HL-60 (cell line): ENCODE data around the gene SREBF1.

Source experiments
- DNase-seq, 2 experiments: peaks; one replicate each; pipeline ENCODE4 v3.0.0-alpha.2; 2010 to 2020; ENCODE audit warnings: low read depth in 1 of 2, low spot score in 1 of 2
- H3K27ac ChIP-seq: fragments of 250-450 bp; sonication (Bioruptor Pico); replicated peaks from 2 replicates; pipeline ENCODE4 v1.5.1; 2020; ENCODE audit warnings: mild to moderate bottlenecking, moderate library complexity
- H3K27me3 ChIP-seq: fragments of 250-450 bp; sonication (Bioruptor Pico); 2 replicates; pipeline ENCODE4 v1.5.1; 2021; ENCODE audit warnings: mild to moderate bottlenecking, moderate library complexity; ENCODE audit not compliant: insufficient read depth, poor library complexity, severe bottlenecking
- H3K4me3 ChIP-seq: replicated peaks from 2 replicates; pipeline ENCODE4 v1.5.1; 2011; ENCODE audit warnings: mild to moderate bottlenecking, control low read depth, low read length; ENCODE audit not compliant: insufficient read depth
- GABPA ChIP-seq: IDR thresholded peaks from 2 replicates; pipeline ENCODE4 v1.6.1; 2012; ENCODE audit warnings: low read depth
- POLR2AphosphoS5 ChIP-seq: IDR thresholded peaks from 2 replicates; pipeline ENCODE4 v1.6.1; 2012; ENCODE audit warnings: low read depth
- SPI1 ChIP-seq: IDR thresholded peaks from 2 replicates; pipeline ENCODE4 v1.6.1; 2012; ENCODE audit warnings: low read depth, mild to moderate bottlenecking, borderline replicate concordance
- TF ChIP-seq, protein P1 (sequence below): IDR thresholded peaks from 2 replicates; pipeline ENCODE4 v1.6.1; 2012; ENCODE audit warnings: low read depth; ENCODE audit not compliant: insufficient replicate concordance
- TF ChIP-seq, protein P2 (sequence below): IDR thresholded peaks from one replicate; pipeline ENCODE4 v1.5.1; 2011; ENCODE audit warnings: low read length, control low read depth, inconsistent platforms; ENCODE audit not compliant: insufficient read depth

Gene SREBF1

DNA sequence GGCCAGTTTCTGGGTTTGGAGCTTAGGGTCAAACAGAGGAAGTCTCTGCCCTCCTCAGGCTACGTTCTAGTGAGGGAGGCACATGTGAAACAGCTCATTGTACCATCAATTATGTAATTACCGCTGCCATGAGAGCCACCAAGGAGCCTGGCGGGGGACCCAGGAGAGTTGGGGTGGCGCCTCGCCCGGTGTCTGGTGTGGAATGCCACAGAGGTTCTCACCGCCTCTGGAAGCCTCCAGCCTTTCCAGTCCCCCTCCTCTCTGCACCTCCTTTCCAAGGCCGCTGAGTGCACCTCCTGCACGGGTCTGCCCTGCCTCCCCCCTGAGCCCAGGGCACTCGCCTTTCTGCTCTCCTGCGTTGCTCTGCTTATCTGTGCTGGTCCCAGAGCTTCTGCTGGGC, 51.4 kb downstream of the SREBF1 start:
- TF ChIP-seq GABPA (no peak), POLR2AphosphoS5 (no peak), SPI1 (no peak)
- TF ChIP-seq, protein P1, sequence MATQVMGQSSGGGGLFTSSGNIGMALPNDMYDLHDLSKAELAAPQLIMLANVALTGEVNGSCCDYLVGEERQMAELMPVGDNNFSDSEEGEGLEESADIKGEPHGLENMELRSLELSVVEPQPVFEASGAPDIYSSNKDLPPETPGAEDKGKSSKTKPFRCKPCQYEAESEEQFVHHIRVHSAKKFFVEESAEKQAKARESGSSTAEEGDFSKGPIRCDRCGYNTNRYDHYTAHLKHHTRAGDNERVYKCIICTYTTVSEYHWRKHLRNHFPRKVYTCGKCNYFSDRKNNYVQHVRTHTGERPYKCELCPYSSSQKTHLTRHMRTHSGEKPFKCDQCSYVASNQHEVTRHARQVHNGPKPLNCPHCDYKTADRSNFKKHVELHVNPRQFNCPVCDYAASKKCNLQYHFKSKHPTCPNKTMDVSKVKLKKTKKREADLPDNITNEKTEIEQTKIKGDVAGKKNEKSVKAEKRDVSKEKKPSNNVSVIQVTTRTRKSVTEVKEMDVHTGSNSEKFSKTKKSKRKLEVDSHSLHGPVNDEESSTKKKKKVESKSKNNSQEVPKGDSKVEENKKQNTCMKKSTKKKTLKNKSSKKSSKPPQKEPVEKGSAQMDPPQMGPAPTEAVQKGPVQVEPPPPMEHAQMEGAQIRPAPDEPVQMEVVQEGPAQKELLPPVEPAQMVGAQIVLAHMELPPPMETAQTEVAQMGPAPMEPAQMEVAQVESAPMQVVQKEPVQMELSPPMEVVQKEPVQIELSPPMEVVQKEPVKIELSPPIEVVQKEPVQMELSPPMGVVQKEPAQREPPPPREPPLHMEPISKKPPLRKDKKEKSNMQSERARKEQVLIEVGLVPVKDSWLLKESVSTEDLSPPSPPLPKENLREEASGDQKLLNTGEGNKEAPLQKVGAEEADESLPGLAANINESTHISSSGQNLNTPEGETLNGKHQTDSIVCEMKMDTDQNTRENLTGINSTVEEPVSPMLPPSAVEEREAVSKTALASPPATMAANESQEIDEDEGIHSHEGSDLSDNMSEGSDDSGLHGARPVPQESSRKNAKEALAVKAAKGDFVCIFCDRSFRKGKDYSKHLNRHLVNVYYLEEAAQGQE: no peak
- TF ChIP-seq, protein P2, sequence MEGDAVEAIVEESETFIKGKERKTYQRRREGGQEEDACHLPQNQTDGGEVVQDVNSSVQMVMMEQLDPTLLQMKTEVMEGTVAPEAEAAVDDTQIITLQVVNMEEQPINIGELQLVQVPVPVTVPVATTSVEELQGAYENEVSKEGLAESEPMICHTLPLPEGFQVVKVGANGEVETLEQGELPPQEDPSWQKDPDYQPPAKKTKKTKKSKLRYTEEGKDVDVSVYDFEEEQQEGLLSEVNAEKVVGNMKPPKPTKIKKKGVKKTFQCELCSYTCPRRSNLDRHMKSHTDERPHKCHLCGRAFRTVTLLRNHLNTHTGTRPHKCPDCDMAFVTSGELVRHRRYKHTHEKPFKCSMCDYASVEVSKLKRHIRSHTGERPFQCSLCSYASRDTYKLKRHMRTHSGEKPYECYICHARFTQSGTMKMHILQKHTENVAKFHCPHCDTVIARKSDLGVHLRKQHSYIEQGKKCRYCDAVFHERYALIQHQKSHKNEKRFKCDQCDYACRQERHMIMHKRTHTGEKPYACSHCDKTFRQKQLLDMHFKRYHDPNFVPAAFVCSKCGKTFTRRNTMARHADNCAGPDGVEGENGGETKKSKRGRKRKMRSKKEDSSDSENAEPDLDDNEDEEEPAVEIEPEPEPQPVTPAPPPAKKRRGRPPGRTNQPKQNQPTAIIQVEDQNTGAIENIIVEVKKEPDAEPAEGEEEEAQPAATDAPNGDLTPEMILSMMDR: no peak
- no peak overlapping the region for H3K4me3 ChIP-seq
- H3K27ac ChIP-seq: no peak overlapping the region
- DNase-seq: no peak
- no peaks in the 10 kb centered on the region for H3K27me3 ChIP-seq

DNA sequence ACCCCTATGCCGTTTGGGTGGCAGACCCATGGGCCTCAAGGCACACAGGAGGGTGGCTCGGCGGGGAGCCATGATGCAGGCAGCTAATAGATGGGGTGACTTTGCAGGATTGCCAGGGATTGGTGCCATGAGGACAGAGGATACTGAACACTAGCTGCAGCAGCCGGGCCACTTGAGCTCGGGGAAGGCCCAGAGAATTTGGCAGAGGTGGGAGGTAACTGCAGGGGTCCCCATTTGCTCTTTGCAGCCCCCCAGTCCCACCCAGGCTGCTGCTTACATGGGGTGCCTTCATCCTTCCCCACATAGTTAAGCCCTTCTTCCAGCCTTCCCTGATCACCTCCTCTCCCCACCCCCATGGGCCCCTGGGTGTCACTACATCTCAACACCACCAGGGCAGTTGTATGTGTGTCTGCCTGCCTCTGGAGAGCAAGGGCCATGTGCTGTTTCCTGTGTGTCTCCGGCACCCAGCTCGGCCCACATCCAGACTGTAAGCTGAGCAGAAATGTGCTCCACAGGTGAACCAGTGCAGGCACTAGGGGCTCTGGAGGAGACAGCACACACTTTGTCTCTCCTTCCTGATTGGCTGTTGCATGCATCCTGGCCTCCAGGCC, 52.0 kb downstream of the SREBF1 start:
- no peaks in the 10 kb centered on the region for H3K27me3 ChIP-seq
- H3K27ac ChIP-seq: no peak overlapping the region
- no peak for DNase-seq
- TF ChIP-seq GABPA (no peak), SPI1 (no peak), POLR2AphosphoS5 (no peak)
- TF ChIP-seq, protein P2: no peak
- TF ChIP-seq, protein P1: no peak
- no peak overlapping the region for H3K4me3 ChIP-seq

DNA sequence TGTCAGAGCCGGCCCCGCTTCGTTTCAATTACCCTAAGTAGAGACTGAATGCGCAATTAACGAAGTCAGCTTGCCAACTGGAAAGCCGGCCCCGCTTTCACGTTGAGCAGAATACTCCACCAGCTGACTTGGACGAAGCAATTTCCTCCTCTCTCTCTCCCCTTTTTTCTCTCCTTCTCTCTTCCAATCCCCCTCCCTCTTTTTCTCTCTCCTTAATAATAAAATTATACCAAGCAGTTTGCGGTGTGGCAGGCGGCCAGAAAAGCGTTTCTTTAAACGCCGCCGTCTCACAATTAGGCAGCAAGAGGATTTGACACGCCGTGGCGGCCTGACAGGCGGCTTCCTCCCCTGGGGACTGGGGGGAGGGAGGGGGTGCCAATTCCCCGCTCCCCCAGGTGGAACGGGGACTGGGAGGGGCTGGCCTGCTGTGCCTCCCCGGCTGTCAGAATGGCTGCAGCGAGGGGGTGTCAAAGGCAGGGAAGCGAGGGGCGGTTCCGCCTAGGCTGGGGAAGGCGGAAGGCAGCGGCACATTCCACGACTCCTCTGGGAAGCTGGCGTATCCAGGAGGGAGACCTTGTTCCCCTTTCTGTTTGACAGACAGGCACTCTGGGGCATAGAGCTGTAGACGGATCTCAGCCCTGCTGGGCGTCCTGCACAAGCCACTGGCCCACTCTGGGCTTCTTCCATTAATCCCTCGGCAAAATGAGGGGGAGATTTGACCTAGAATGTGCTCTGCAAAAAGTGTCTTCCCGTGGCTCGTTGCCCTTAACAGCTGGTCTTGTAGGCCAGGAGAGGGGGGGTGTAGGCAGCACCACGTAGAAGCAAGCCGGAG, 52.7 kb downstream of the SREBF1 start:
- Histone ChIP-seq H3K4me3 (no peak overlapping the region), H3K27ac (no peak overlapping the region), H3K27me3 (no peaks in the 10 kb centered on the region)
- TF ChIP-seq POLR2AphosphoS5 (no peak), SPI1 (no peak), GABPA (no peak)
- TF ChIP-seq, protein P2: no peak
- TF ChIP-seq, protein P1: no peak
- no peak for DNase-seq
